HepG2 (cell line): Measurements from ENCODE around the gene CHN2.

Source experiments
- CTCF ChIP-seq: sonication (generic); formaldehyde crosslinking; IDR thresholded peaks from 2 replicates; pipeline ENCODE4 v1.5.0; 2020; ENCODE audit warnings: mild to moderate bottlenecking, missing genetic modification reagents, moderate library complexity
- ETV5 ChIP-seq: IDR thresholded peaks from 2 replicates; pipeline ENCODE4 v1.6.1; 2018; ENCODE audit warnings: missing biosample characterization, missing genetic modification reagents, inconsistent platforms, borderline replicate concordance
- ETV6 ChIP-seq: sonication (generic); formaldehyde crosslinking; conservative IDR thresholded peaks from 2 replicates; pipeline ENCODE4 v1.4.0; 2020; ENCODE audit warnings: missing genetic modification reagents
- HCFC1 ChIP-seq: fragments of 150-350 bp; IDR thresholded peaks from 2 replicates; pipeline ENCODE4 v1.6.1; 2014; ENCODE audit warnings: low read depth, low read length
- HDAC6 ChIP-seq: fragments of 200-600 bp; sonication (generic); IDR thresholded peaks from 2 replicates; pipeline ENCODE4 v1.7.0; 2017; ENCODE audit warnings: mild to moderate bottlenecking, antibody characterized with exemption, low read length, low read depth
- KDM5A ChIP-seq: fragments of 200-600 bp; sonication (generic); IDR thresholded peaks from 2 replicates; pipeline ENCODE4 v1.7.0; 2018; ENCODE audit warnings: antibody characterized with exemption, mild to moderate bottlenecking, low read length, borderline replicate concordance
- TAF1 ChIP-seq: sonication (generic); formaldehyde crosslinking; IDR thresholded peaks from 2 replicates; pipeline ENCODE4 v1.4.0; 2020; ENCODE audit warnings: missing genetic modification reagents
- TOE1 ChIP-seq: sonication (generic); formaldehyde crosslinking; IDR thresholded peaks from 2 replicates; pipeline ENCODE4 v1.4.0; 2020; ENCODE audit warnings: mild to moderate bottlenecking, missing genetic modification reagents
- ZNF232 ChIP-seq: sonication (generic); formaldehyde crosslinking; IDR thresholded peaks from 2 replicates; pipeline ENCODE4 v1.4.0; 2020; ENCODE audit warnings: missing genetic modification reagents, borderline replicate concordance

GRCh38 chr7:29196971-29197595 lies 2.5 kb downstream of the CHN2 start:
- TF ChIP-seq TAF1, result no peak
- TF ChIP-seq CTCF (CRISPR knock-in tag), result no peak
- TF ChIP-seq ETV6, result no peak
- no peak for TF ChIP-seq HCFC1
- no peak for TF ChIP-seq TOE1 (CRISPR knock-in tag)
- TF ChIP-seq HDAC6, result no peak
- no peak for TF ChIP-seq ZNF232 (CRISPR knock-in tag)
- TF ChIP-seq ETV5, result no peak
- no peak for TF ChIP-seq KDM5A
